GM21529 (cell line): ENCODE data around the gene PRR23E.

ENCODE experiments used
- ATAC-seq: cut with Tn5 transposase; IDR thresholded peaks from one replicate; pipeline ENCODE4 v1.9.1; 2021; ENCODE audit not compliant: unreplicated experiment

PRR23E gene

GRCh38 chr3:127164615-127165014 lies 28.3 kb upstream of the PRR23E start:
- no peak for ATAC-seq

- ATAC-seq, result no peak
Observed at GRCh38 chr3:127165036-127165435, 27.9 kb upstream of the PRR23E start.

- no peak for ATAC-seq
Observed at GRCh38 chr3:127165694-127166485, 27.0 kb upstream of the PRR23E start.

- no peak for ATAC-seq
Observed at GRCh38 chr3:127166501-127167065, 26.3 kb upstream of the PRR23E start.

DNA sequence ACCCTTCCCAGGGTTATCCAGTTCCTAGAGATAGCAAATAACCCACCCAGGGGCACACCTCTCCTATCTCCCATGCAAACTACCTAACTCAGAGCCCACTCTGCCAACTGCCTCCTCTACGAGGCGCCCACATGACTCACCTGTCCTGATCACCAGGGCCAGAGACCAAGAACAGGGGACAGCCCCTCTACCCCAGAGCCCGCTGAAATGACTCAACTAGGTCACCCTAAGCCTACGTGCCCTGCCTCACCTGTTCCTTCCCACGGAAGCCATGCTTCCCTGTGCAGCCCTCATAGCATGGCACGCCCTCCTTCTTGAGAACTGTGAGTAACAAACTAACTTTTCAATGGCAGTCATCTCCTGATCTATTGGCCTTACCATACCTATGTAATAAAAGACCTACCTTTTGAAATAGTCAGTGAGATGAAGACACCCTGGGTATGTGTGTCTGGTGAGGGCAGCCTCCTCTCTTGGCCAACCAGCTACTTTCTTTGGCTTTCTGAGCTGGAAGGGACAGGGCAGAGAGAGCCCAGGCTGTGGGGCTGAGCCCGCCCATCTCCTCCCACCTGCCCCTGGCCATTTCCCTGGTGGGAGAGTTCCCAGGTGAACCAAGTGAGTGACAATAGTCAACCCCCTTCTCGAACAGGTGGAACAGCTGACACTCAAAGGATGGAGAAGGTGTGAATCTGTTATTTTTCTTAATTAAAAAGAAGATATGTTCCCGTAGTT lies 25.5 kb upstream of the PRR23E start:
- ATAC-seq, result no peak

GRCh38 chr3:127168271-127168670 lies 24.7 kb upstream of the PRR23E start:
- ATAC-seq, result no peak

- ATAC-seq, result no peak
Observed at GRCh38 chr3:127170814-127171213, 22.1 kb upstream of the PRR23E start.

- ATAC-seq, result no peak
Observed at GRCh38 chr3:127171320-127171719, 21.6 kb upstream of the PRR23E start.

DNA sequence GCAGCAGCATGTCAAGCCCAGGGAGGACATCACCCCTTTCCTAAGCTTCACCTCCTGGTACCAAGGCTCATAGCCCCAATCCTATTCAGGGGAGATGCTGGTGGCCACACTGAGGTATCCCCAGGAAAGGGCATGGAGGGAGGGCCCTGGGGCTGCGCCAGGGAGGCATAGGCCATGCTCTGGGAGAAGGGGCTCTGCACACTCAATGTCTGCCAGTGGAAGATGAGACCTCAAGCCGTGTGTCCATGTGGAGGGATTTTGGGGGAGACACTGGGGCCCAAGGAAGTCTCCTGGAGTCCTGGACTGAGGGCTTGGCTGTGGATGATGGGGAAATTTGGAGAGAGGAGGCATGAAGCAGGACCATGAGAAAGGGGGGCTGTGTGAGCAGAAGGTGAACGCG lies 21.2 kb upstream of the PRR23E start:
- no peak for ATAC-seq

DNA sequence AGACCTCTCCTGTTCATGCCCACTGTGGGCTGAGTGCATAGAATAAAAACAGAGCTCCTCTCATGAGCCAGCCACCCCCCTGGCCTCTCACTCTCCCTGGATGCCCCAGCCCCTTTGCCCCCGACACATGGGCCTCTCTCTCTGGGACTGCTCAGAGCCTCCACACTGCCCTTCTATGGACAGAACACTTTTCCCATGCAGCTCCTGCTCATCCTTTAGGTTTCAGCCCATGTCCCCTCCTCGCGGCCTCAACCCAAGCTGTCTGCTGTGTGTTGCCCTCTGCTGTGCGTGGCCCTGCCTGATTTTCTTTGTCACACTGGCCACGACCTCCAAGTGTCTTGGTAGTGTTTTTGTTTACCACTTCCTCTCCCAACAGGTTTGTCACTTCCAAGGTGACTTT lies 20.7 kb upstream of the PRR23E start:
- ATAC-seq, result no peak

- ATAC-seq, result no peak
Observed at GRCh38 chr3:127172781-127173515, 20.0 kb upstream of the PRR23E start.

GRCh38 chr3:127173516-127174166 lies 19.3 kb upstream of the PRR23E start:
- no peak for ATAC-seq

DNA sequence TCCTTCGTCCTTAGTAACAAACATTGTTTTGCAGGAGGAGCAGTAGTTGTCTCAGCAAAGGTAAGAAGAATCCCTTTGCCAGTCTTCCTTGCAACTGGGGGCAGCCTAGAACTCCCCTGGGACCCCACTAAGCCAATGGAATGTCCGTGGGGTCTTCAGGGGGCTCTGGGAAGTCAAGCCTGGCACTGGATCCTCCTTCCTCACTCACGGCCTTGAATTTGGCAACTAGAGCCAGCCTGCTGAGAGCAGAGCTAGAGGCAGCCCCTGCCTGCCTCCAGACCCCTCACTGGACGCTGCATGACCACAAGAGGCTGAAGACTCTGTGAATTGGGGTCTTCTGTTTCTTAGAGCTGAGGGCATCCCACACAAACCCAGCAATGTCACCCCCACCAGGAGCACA lies 18.6 kb upstream of the PRR23E start:
- no peak for ATAC-seq

- no peak for ATAC-seq
Observed at GRCh38 chr3:127174715-127175140, 18.2 kb upstream of the PRR23E start.

GRCh38 chr3:127175272-127175671 lies 17.7 kb upstream of the PRR23E start:
- ATAC-seq, result no peak

DNA sequence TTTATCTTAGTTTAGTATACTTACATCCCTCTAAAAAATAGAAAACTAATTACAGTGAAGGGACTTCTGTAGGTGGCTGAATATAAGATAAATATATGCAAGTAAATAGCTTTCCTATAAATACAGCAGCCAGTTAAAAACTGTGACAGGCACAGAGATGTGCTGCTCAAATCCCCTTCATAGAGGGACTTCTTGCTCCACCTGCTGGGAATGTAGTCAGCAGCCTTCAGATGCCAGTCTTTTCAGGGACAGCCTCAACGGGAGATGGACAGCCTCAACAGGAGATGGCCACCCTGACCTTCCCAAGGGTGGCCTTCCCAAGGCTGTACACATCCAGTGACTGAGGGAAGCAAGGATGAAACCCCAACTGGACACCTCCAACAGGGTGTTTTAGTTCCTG lies 15.7 kb upstream of the PRR23E start:
- ATAC-seq, result no peak

- no peak for ATAC-seq
Observed at GRCh38 chr3:127180859-127181258, 12.1 kb upstream of the PRR23E start.

- ATAC-seq, result no peak
Observed at GRCh38 chr3:127182431-127182830, 10.5 kb upstream of the PRR23E start.

DNA sequence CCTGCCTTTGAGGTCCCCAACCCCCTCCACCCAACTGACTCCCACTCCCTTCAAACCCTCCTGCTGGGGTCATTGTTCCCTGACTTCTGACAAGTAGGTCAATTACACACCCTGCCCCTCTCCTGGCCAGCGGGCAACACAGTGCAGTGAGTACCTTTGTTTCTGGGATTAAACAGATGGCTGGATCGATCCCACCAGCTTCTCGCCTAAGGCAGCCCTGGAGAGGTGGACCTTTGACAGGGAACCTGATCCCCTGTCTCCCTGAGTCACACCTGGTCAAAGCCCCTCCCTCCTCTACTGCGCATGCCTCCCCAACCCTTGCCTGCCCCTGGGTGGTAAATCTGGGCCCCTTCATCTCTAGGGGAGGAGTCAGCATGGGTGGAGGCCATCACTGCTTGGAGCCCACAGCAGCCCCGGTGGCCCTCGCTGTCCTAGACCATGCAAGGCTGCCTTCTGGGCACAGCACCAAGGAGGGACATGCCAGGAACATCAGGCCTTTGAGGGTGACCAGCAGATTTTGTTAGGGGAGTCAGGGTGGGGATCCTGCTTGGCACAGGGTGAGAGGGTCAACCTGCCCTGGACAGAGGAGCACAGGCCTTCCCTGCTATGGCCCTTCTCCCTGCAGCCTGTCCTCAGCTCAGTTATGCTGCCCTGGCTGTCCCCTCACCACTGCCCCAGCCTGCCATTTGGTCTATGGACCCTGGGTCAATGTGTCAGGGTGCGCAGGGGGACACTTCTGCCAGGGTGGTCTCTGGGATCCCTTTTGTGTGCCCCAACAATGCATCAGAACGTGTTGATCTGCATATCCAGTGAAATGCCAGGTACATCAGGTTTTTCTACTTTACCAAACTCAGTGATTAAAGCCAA lies 9.8 kb upstream of the PRR23E start:
- no peak for ATAC-seq
